Measurements from ENCODE around the gene RIPK1.

RIPK1 gene

DNA sequence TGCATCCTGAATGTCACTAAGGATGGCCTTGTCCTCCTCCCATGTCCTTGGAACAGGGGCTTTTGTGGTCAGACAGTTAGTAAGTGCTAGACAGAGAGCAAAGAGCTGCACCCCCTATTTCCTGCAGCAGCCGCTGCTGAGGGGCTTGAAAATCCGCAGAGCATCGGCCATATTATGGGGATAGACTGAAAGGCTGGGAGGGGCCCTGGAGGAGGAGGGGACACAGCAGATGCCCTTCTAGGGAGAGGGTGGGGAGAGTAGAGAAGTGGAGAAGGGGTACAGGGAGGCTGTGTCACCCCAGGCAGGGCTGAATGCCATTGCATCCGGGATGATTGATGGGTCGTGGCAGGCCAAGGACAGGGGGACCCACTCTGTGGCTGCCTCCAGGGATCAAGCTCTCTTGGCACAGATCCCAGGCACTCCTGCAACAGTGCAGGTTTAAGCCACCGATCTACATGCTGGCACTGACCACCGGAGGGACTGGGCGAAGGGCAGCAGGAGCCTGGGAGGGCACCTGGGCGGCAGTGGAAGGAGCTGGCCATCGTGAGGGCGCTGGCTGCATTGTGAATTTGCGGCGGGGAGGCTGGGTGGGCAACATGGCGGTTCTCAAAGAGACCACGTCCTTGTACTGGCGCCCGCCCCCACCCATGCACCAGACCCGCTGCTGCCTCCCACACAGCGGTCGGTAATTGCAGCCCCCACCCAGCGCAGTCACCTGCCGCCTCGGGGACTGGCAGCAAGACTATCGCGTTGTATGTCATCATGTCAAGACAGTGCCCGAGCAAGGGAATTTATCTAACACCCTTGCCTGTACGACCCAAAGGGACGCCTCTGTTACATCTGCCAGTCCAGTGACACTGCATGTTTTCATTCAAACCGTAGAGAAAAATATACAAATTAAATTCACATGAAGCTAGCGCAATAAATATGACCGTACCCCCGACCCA lies 88.2 kb downstream of the RIPK1 start:
- peaks cover 0 to 12% of the 10 kb centered on the region in 2 donors for H3K9me3 Mint-ChIP-seq
- ATAC-seq (peak; percentile 41), DNase-seq (peak in 1 of 2 donors; percentile 22)
- H3K4me3 Mint-ChIP-seq: peak overlapping the region; percentile 80 to 86
- peak overlapping the region; percentile 67 to 83 for H3K27ac Mint-ChIP-seq
- H3K4me1 Mint-ChIP-seq: peaks cover 23% of the 10 kb centered on the region
- peaks cover 18% of the 10 kb centered on the region for H3K27me3 Mint-ChIP-seq

DNA sequence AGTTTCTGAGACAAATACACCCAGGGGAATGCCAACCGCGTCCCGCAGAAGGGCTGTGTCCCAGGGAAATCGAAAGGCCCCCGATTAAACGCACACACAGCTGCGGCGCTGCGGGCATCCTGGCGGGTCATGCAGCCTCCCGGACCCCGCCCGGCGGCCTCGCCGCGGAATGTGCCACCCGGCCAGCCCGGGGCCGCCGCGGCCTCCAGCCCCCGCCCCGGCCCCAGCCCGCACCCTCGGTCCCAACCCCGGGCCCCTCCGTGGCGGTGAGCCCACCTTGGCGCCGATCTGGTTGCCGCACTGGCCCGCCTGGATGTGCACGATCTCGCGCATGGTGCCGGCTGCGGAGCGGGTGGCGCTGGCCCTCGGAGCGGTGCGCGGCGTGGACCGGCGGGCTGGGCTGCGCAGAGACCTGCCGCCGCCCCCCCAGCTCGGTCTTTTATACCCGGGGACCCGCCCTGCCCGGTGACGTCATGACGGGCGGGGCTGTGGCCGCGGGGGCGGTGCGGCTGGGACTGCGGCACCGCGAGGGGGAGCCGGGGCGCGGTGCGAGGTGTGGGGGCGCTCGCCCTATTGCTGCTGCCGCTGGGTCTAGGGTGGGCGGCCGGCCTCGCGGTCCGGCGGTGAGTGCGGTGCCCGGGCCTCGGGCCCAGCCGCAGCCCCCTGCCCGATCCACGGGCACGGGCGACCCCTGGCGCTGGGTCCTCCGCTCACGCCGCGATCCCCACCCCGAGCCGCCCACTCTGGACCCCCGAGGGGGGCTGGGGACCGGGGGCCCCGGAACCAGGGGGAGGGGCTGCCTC lies 89.0 kb downstream of the RIPK1 start, which contains the start of gene TUBB2A:
TSS of gene TUBB2A (minus strand) at position 414 of the 803 bp plus-strand sequence. CDS start at position 333, 81 bp downstream.
- peaks cover 25% of the 10 kb centered on the region for H3K27me3 Mint-ChIP-seq
- peaks cover 0 to 12% of the 10 kb centered on the region in 2 donors for H3K9me3 Mint-ChIP-seq
- peaks cover 29% of the 10 kb centered on the region for H3K4me1 Mint-ChIP-seq
- peak within 1 kb of the TSS; percentile 67 to 83 for H3K27ac Mint-ChIP-seq
- ATAC-seq (peak; percentile 73), DNase-seq (peak; percentile 78 to 86)
- H3K4me3 Mint-ChIP-seq: peak within 1 kb of the TSS; percentile 80 to 86

DNA sequence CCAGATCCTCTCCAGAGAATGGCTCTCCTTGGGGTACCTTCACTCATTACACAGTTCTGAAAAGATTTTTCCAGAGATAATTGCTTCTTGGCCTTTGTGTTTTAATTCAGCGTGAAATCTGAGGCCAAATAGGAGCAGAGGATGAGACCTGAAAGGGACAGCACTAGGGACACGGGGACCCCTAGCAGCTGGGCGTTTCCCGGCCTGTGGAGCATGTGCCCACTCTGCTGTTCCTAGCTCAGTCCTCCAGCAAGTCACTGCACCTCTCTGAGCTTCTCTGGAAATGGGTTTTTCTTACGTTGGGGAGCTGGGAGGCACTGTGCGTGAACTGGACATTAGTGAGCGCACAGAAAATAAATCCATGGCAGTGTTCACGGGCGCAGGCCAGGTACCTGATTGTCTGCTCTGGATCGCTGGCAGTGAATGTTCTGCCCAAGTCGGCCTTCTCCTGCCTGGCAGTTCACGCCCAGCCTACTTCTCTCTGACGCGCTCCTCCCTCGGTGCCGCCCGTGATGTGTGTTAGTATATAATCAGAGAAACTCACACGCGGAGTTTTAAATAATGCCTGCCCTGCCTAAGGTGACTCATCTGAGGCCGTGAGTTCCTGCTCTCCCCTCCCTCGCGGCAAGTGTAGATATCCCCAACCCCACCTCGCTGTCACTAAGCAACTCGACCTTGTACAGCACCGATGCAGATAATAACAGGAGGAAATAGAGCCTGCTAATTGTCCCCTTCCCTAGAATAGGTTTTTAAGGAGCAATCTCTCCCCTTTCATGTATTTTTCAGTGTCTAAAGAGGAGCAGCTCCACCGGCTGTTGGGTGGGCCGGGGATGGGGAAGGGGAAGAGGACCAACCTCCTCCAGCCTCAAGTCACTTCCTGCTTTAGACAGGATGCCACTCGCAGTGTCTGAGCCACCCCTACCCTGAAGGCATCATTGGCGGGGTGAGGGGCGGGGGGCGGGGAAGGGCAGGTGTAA lies 91.8 kb downstream of the RIPK1 start:
- ATAC-seq: peak; percentile 29
- DNase-seq: peak in 1 of 2 donors; percentile 24
- Mint-ChIP-seq H3K9me3 (peaks cover 0 to 12% of the 10 kb centered on the region in 2 donors), H3K4me3 (peak overlapping the region in 1 of 2 donors; percentile 47), H3K27ac (no peak overlapping the region), H3K27me3 (peaks cover 30% of the 10 kb centered on the region), H3K4me1 (peaks cover 48% of the 10 kb centered on the region)

DNA sequence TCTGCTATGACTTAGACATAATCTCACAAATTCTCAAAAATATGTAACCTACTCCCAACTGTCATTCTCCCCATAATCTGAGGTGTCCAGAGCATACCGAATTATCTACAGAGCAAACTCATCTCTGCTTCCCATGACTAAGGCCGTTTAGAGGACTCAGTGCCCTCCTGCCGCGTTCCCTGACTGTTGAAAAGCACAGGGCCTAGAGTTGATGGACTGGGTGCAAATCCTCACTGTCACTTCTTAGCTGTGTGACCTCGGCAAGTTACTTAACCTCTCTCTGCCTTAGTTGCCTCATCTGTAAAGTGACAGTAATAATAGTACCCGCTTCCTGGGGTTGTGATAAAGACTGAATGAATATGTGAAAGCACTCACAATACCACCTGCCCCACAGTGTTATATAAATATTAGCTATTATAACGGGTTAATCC lies 93.8 kb downstream of the RIPK1 start:
- Mint-ChIP-seq H3K9me3 (peaks cover 0 to 12% of the 10 kb centered on the region in 2 donors), H3K4me1 (peaks cover 37% of the 10 kb centered on the region), H3K27ac (no peak overlapping the region), H3K4me3 (no peak overlapping the region), H3K27me3 (peaks cover 19% of the 10 kb centered on the region)
- ATAC-seq: peak; percentile 39
- DNase-seq: no peak

DNA sequence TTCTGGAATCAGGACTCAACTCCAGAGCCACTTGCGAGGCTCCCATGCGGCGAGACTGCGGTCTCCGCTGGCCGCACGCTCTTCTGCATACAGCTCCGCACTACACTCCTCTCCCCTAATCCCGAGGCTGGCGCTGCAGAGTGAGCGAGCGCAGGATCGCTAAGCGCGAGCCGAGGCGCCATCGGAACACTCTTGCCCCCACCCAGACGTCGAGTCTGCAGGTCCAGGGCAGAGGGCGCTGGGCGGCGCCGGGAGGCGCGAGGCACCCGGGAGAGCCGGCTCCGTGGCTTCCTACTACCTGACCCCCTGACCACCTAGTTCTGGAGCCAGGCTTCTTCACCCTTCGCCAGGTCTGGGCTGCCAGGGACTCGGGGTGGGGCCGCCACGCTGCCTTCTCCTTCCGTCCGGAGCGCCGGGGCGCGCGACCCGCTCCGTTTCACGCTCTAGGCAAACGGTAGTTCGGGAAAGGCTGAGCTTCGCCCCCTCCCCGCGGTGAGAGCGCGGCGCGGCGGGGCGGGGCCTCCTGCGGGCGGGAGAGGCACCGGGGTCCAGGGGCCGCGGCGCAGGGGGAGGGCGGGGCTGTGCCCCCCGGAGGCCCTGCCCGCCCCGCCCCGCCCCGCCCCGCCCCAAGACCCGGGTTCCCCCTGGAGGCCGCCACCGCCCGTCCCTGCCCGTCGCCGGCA lies 94.4 kb downstream of the RIPK1 start:
- peak; percentile 88 for ATAC-seq

DNA sequence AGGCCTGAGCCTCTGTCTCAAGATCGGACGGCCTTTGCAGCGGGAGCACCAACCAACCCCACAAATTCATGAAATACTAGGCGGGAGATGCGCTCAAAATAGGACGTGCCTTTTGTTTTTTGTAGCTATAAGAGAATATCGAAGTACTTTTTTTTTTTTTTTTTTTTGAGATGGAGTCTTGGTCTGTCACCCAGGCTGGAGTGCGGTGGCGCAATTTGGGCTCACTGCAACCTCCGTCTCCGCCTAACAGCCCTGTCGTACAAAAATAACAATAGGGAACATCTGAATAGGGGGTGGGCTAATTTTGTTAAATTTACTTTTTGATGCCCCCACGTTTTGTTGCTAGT lies 94.9 kb downstream of the RIPK1 start:
- Mint-ChIP-seq H3K4me1 (peaks cover 37% of the 10 kb centered on the region), H3K27ac (peak overlapping the region; percentile 71 to 94), H3K9me3 (peaks cover 0 to 12% of the 10 kb centered on the region in 2 donors), H3K4me3 (peak overlapping the region; percentile 92 to 93), H3K27me3 (peaks cover 19% of the 10 kb centered on the region)
- no peak for DNase-seq
- peak; percentile 4 for ATAC-seq

More for the DNA sequence above, 94.4 kb downstream of the RIPK1 start:
- Mint-ChIP-seq H3K27me3 (peaks cover 19% of the 10 kb centered on the region), H3K4me3 (peak overlapping the region; percentile 92 to 93), H3K9me3 (peaks cover 0 to 12% of the 10 kb centered on the region in 2 donors), H3K4me1 (peaks cover 37% of the 10 kb centered on the region), H3K27ac (peak overlapping the region in 1 of 2 donors; percentile 94)
- peak; percentile 66 to 71 for DNase-seq

DNA sequence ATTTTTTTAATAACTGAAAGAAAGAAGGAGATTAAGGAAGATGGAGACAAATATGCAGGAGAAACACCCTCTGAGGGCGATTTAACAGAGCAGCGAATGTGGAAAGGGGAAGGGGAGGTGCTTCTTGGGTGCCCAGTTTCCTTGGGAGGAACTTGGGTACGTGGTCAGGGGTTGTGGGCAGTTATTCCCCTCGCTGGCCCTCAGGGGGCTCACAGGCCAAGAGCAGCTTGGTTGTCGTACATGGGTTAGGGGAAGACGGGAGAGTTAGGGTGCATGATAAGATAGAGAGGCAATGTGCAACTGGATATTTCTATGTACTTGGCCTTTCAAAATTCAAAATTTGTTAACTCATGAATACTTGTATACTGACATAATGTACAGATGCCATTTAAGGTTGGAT lies 96.1 kb downstream of the RIPK1 start:
- no peak for ATAC-seq
- H3K4me1 Mint-ChIP-seq: peaks cover 37% of the 10 kb centered on the region

More for the DNA sequence above, 96.1 kb downstream of the RIPK1 start:
- no peak for DNase-seq
- Mint-ChIP-seq H3K27ac (no peak overlapping the region), H3K9me3 (peaks cover 0 to 12% of the 10 kb centered on the region in 2 donors), H3K4me3 (no peak overlapping the region), H3K27me3 (peaks cover 12% of the 10 kb centered on the region)

Data from stimulated activated naive CD8-positive, alpha-beta T cell treated with anti-CD3 and anti-CD28 coated beads, Interleukin-15, amount 100 ng/mL, for 72 hours (primary cell).